Neural progenitor cell (in vitro differentiated cells): Measurements from ENCODE around the gene LTB. TPM values are rescaled to one million over a fixed set of nuclear protein-coding genes. Genes with fewer than 3 reads are reported as not detected.

Source experiments
- DNase-seq: peaks from one replicate; pipeline ENCODE4 v3.0.0-alpha.2; 2016; ENCODE audit warnings: low spot score
- H2AFZ ChIP-seq: fragments of 200-600 bp; sonication (generic); replicated peaks from 2 replicates; pipeline ENCODE4 v1.6.1; 2016; ENCODE audit warnings: antibody characterized with exemption
- H3F3A ChIP-seq: fragments of 200-600 bp; sonication (generic); 2 replicates; pipeline ENCODE4 v1.6.1; 2016; ENCODE audit warnings: antibody characterized with exemption, low read depth
- H3K27ac ChIP-seq: fragments of 200-600 bp; sonication (generic); 2 replicates; pipeline ENCODE4 v1.5.1; 2016; ENCODE audit warnings: mild to moderate bottlenecking
- H3K27me3 ChIP-seq: fragments of 200-600 bp; sonication (generic); 2 replicates; pipeline ENCODE4 v1.6.1; 2016; ENCODE audit warnings: mild to moderate bottlenecking, moderate library complexity
- H3K36me3 ChIP-seq: fragments of 200-600 bp; sonication (generic); 2 replicates; pipeline ENCODE4 v1.5.1; 2016
- H3K4me1 ChIP-seq: fragments of 200-600 bp; sonication (generic); 2 replicates; pipeline ENCODE4 v1.6.1; 2016; ENCODE audit warnings: mixed run types
- H3K4me2 ChIP-seq: fragments of 200-600 bp; sonication (generic); 2 replicates; pipeline ENCODE4 v1.6.1; 2016
- H3K4me3 ChIP-seq: fragments of 200-600 bp; sonication (generic); 2 replicates; pipeline ENCODE4 v1.5.1; 2016
- H3K79me2 ChIP-seq: fragments of 200-600 bp; sonication (generic); 2 replicates; pipeline ENCODE4 v1.6.1; 2016; ENCODE audit warnings: low read depth
- H3K9ac ChIP-seq: fragments of 200-600 bp; sonication (generic); 2 replicates; pipeline ENCODE4 v1.6.1; 2016
- H3K9me3 ChIP-seq: fragments of 200-600 bp; sonication (generic); 2 replicates; pipeline ENCODE4 v1.5.1; 2016; ENCODE audit warnings: low read depth
- H4K20me1 ChIP-seq: fragments of 200-600 bp; sonication (generic); 2 replicates; pipeline ENCODE4 v1.6.1; 2016; ENCODE audit warnings: low read depth
- H3K27ac Mint-ChIP-seq: 3 replicates; pipeline ENCODE4 v1.8.0; 2021; ENCODE audit warnings: mixed read lengths
- H3K27me3 Mint-ChIP-seq: 2 replicates; pipeline ENCODE4 v1.8.0; 2022; ENCODE audit warnings: low read depth, mild to moderate bottlenecking, inconsistent platforms, moderate library complexity, mixed read lengths; ENCODE audit not compliant: insufficient read depth
- H3K36me3 Mint-ChIP-seq: 3 replicates; pipeline ENCODE4 v1.8.0; 2021; ENCODE audit warnings: mixed read lengths
- H3K4me1 Mint-ChIP-seq: 3 replicates; pipeline ENCODE4 v1.8.0; 2021; ENCODE audit warnings: mixed read lengths
- H3K4me3 Mint-ChIP-seq: 3 replicates; pipeline ENCODE4 v1.8.0; 2021; ENCODE audit warnings: mild to moderate bottlenecking, moderate library complexity, mixed read lengths
- H3K9me3 Mint-ChIP-seq: 3 replicates; pipeline ENCODE4 v1.8.0; 2020; ENCODE audit warnings: mixed read lengths
- CTCF ChIP-seq: fragments of 200-600 bp; sonication (generic); IDR thresholded peaks from 2 replicates; pipeline ENCODE4 v1.5.1; 2017; ENCODE audit warnings: antibody characterized with exemption, mild to moderate bottlenecking
- EZH2 ChIP-seq: fragments of 200-600 bp; sonication (generic); IDR thresholded peaks from 2 replicates; pipeline ENCODE4 v1.6.1; 2017; ENCODE audit warnings: antibody characterized with exemption, mild to moderate bottlenecking, moderate library complexity
- EZH2phosphoT487 ChIP-seq: fragments of 200-600 bp; sonication (generic); IDR thresholded peaks from 2 replicates; pipeline ENCODE4 v1.6.1; 2017; ENCODE audit warnings: antibody characterized with exemption
- total RNA-seq: library from RNA; depleted of rRNA; stranded (reverse); fragments of >200 nt; gene quantifications from 2 replicates; pipeline ENCODE4 v1.2.3, GENCODE V29; 2015; ENCODE audit warnings: low replicate concordance

The LTB gene
- total RNA-seq, 1 donor from 2014 or later = not detected

- Mint-ChIP-seq H3K27ac (no peak overlapping the region), H3K27me3 (peaks cover 4% of the 10 kb centered on the region), H3K4me1 (peaks cover 14% of the 10 kb centered on the region), H3K9me3 (no peaks in the 10 kb centered on the region), H3K36me3 (peaks cover 72% of the 10 kb centered on the region), H3K4me3 (no peak overlapping the region)
- no peak overlapping the region for H2AFZ ChIP-seq
- H3K4me1 ChIP-seq = peaks cover 7% of the 10 kb centered on the region
- peaks cover 74% of the 10 kb centered on the region for H3K79me2 ChIP-seq
- peaks cover 47% of the 10 kb centered on the region for H3K36me3 ChIP-seq
- no peak for DNase-seq
- H3K9me3 ChIP-seq = no peaks in the 10 kb centered on the region
- TF ChIP-seq CTCF (no peak), EZH2phosphoT487 (no peak), EZH2 (no peak)
- no peak overlapping the region for H3K9ac ChIP-seq
- H3K4me3 ChIP-seq = no peak overlapping the region
- H4K20me1 ChIP-seq = peaks cover 99% of the 10 kb centered on the region
- no peak overlapping the region for H3K4me2 ChIP-seq
- no peaks in the 10 kb centered on the region for H3K27me3 ChIP-seq
- H3F3A ChIP-seq = peaks cover 87% of the 10 kb centered on the region
- peak overlapping the region; percentile 20 for H3K27ac ChIP-seq
These were observed 47.6 kb downstream of the LTB start for GRCh38 chr6:31534521-31535040.

GRCh38 chr6:31534011-31534410, 48.2 kb downstream of the LTB start:
- no peak overlapping the region for H3K27ac ChIP-seq
- peaks cover 86% of the 10 kb centered on the region for H3F3A ChIP-seq
- H3K4me3 Mint-ChIP-seq = no peak overlapping the region
- H3K36me3 ChIP-seq = peaks cover 42% of the 10 kb centered on the region
- H3K4me3 ChIP-seq = no peak overlapping the region
- no peak overlapping the region for H3K27ac Mint-ChIP-seq
- peaks cover 68% of the 10 kb centered on the region for H3K79me2 ChIP-seq
- H3K4me1 ChIP-seq = peaks cover 1% of the 10 kb centered on the region
- H3K9ac ChIP-seq = no peak overlapping the region
- peaks cover 9% of the 10 kb centered on the region for H3K4me1 Mint-ChIP-seq
- TF ChIP-seq EZH2phosphoT487 (no peak), EZH2 (no peak)
- peaks cover 99% of the 10 kb centered on the region for H4K20me1 ChIP-seq
- H3K4me2 ChIP-seq = no peak overlapping the region
- no peaks in the 10 kb centered on the region for H3K27me3 ChIP-seq
- no peak overlapping the region for H2AFZ ChIP-seq
- H3K9me3 ChIP-seq = no peaks in the 10 kb centered on the region
- peaks cover 67% of the 10 kb centered on the region for H3K36me3 Mint-ChIP-seq
- DNase-seq = no peak
- no peaks in the 10 kb centered on the region for H3K9me3 Mint-ChIP-seq
- H3K27me3 Mint-ChIP-seq = peaks cover 4% of the 10 kb centered on the region

- no peak overlapping the region for H3K4me2 ChIP-seq
- TF ChIP-seq CTCF (no peak), EZH2 (no peak), EZH2phosphoT487 (no peak)
- peak overlapping the region; percentile 74 for H3K27ac ChIP-seq
- H3K4me1 ChIP-seq = no peaks in the 10 kb centered on the region
- H4K20me1 ChIP-seq = peaks cover 98% of the 10 kb centered on the region
- H3F3A ChIP-seq = peaks cover 86% of the 10 kb centered on the region
- no peak overlapping the region for H3K9ac ChIP-seq
- H3K9me3 Mint-ChIP-seq = no peaks in the 10 kb centered on the region
- H3K4me3 Mint-ChIP-seq = no peak overlapping the region
- no peak overlapping the region for H3K4me3 ChIP-seq
- no peak overlapping the region for H2AFZ ChIP-seq
- peaks cover 4% of the 10 kb centered on the region for H3K4me1 Mint-ChIP-seq
- H3K27me3 Mint-ChIP-seq = peaks cover 4% of the 10 kb centered on the region
- H3K79me2 ChIP-seq = peaks cover 62% of the 10 kb centered on the region
- no peaks in the 10 kb centered on the region for H3K27me3 ChIP-seq
- peaks cover 61% of the 10 kb centered on the region for H3K36me3 Mint-ChIP-seq
- no peak overlapping the region for H3K27ac Mint-ChIP-seq
- H3K9me3 ChIP-seq = no peaks in the 10 kb centered on the region
- DNase-seq = no peak
- H3K36me3 ChIP-seq = peaks cover 36% of the 10 kb centered on the region
These were observed 48.8 kb downstream of the LTB start for GRCh38 chr6:31533455-31533841.

- peaks cover 96% of the 10 kb centered on the region for H4K20me1 ChIP-seq
- no peak overlapping the region for H3K4me3 ChIP-seq
- peak overlapping the region; percentile 74 for H3K27ac ChIP-seq
- no peaks in the 10 kb centered on the region for H3K9me3 ChIP-seq
- Mint-ChIP-seq H3K27me3 (peaks cover 6% of the 10 kb centered on the region), H3K9me3 (no peaks in the 10 kb centered on the region), H3K4me3 (no peak overlapping the region), H3K36me3 (peaks cover 60% of the 10 kb centered on the region), H3K4me1 (peaks cover 4% of the 10 kb centered on the region), H3K27ac (no peak overlapping the region)
- H3K9ac ChIP-seq = no peak overlapping the region
- TF ChIP-seq CTCF (no peak), EZH2phosphoT487 (no peak), EZH2 (no peak)
- no peak overlapping the region for H3K4me2 ChIP-seq
- peaks cover 56% of the 10 kb centered on the region for H3K79me2 ChIP-seq
- peaks cover 90% of the 10 kb centered on the region for H3F3A ChIP-seq
- H3K4me1 ChIP-seq = no peaks in the 10 kb centered on the region
- no peak overlapping the region for H2AFZ ChIP-seq
- DNase-seq = no peak
- peaks cover 34% of the 10 kb centered on the region for H3K36me3 ChIP-seq
- no peaks in the 10 kb centered on the region for H3K27me3 ChIP-seq
These were observed 49.4 kb downstream of the LTB start for GRCh38 chr6:31532644-31533454.
